Measurements from ENCODE around the gene LEMD3. TPM values are rescaled to one million over a fixed set of nuclear protein-coding genes. Genes with fewer than 3 reads are reported as not detected.
A peak's percentile ranks its signal among the peaks of the same experiment; 100 is the strongest.

The LEMD3 gene
- total and polyA plus RNA-seq, 2 experiments from 2014 or later: 8.6 to 17.9 TPM

DNA sequence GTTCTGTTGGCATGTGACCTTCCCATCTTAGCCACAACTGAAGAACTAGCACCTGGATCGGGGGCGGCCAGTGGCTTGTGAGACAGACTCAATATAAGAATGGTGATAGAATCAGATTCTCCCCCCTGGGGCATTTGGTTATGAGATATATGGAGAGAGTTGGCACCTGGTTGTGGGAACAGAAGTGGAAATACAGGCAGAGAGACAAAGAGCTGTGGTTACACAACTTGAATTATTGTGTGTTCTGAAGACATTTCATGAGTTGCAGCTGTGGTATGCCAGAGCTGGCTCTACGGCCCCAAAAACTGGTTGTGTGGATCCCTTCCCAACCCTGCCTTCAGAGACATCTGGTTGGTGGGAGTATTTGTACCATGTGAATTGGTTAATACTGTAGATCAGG, 106.2 kb downstream of the LEMD3 start:
- no peaks in the 10 kb centered on the region for H3K27me3 ChIP-seq (replicated peaks; ENCODE audit: insufficient read depth)
- H3F3A ChIP-seq (ENCODE audit: insufficient read depth): peaks cover 18% of the 10 kb centered on the region
- no peak overlapping the region for H2AFZ ChIP-seq
- no peaks in the 10 kb centered on the region for H3K36me3 ChIP-seq (ENCODE audit: low read depth)
- H3K4me3 ChIP-seq: no peak overlapping the region
- H3K4me1 ChIP-seq (ENCODE audit: insufficient read depth): peaks cover 8% of the 10 kb centered on the region
- H3K79me2 ChIP-seq (ENCODE audit: insufficient read depth): peaks cover 21% of the 10 kb centered on the region
- DNase-seq: no peak
- WGBS, 2 experiments (ENCODE audit: low coverage in 1 of 2, low lambda C conversion rate in 2 of 2, missing lambda C conversion rate in 2 of 2): 78 to 80% methylated on average over 3 of the region's 3 CpGs
- no peak overlapping the region for H3K27ac ChIP-seq
- H3K9me3 ChIP-seq (ENCODE audit: low read depth): no peaks in the 10 kb centered on the region
- no peak for TF ChIP-seq EZH2 (IDR thresholded peaks at IDR 0.05; ENCODE audit: insufficient read depth, poor library complexity, severe bottlenecking)
- no peak for TF ChIP-seq EZH2phosphoT487 (IDR thresholded peaks at IDR 0.05; ENCODE audit: insufficient read depth, low read depth)
- no peak overlapping the region for H3K4me2 ChIP-seq (ENCODE audit: unreplicated experiment)
- H3K9me2 ChIP-seq (ENCODE audit: insufficient read depth): no peaks in the 10 kb centered on the region
- H3K9ac ChIP-seq: no peak overlapping the region
- in situ Hi-C loops (cut with MboI): no loop called here
- no peaks in the 10 kb centered on the region for H4K20me1 ChIP-seq (ENCODE audit: insufficient read depth)

DNA sequence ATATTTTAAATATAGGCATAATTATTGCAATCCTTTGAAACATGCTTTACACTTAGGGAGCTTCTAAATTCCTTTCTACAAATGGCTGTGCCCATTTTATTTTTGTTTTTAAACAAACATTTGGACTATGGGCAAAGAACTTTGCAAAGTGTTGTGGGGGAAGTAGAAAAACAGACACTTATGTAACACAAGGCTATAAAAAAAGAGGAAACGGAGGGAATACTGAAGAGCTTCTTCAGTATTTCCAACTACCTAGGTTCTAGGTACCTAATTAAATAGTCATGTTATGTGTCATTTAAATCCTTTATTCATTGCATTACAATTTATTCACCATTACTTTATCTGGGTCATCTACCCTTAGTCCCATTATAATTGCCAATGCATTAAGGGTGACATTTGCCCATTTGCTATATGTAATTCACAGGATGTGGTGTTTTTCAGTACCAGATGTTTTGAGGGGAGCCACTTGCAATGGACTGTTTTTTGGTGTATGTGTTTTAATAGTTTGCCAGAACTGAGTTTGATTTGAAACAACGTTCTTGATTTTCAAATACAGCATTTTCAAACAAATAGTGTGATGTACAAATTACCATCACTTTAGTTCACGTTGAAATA, 107.6 kb downstream of the LEMD3 start:
- Histone ChIP-seq H3K9me2 (ENCODE audit: insufficient read depth) (no peaks in the 10 kb centered on the region), H4K20me1 (ENCODE audit: insufficient read depth) (no peaks in the 10 kb centered on the region), H3K4me2 (ENCODE audit: unreplicated experiment) (no peak overlapping the region), H3K4me3 (no peak overlapping the region), H2AFZ (peak overlapping the region; percentile 85; the same call in 1 of the 2 replicates), H3K79me2 (ENCODE audit: insufficient read depth) (peaks cover 35% of the 10 kb centered on the region), H3K9me3 (ENCODE audit: low read depth) (no peaks in the 10 kb centered on the region), H3F3A (ENCODE audit: insufficient read depth) (peaks cover 18% of the 10 kb centered on the region), H3K27ac (no peak overlapping the region), H3K4me1 (ENCODE audit: insufficient read depth) (peaks cover 19% of the 10 kb centered on the region), H3K27me3 (replicated peaks; ENCODE audit: insufficient read depth) (no peaks in the 10 kb centered on the region), H3K9ac (no peak overlapping the region), H3K36me3 (ENCODE audit: low read depth) (no peaks in the 10 kb centered on the region)
- in situ Hi-C loops (cut with MboI): no loop called here
- DNase-seq: no peak
- TF ChIP-seq EZH2 (IDR thresholded peaks at IDR 0.05; ENCODE audit: insufficient read depth, poor library complexity, severe bottlenecking) (no peak), EZH2phosphoT487 (IDR thresholded peaks at IDR 0.05; ENCODE audit: insufficient read depth, low read depth) (no peak)
- 35 to 36% methylated on average over 3 of the region's 3 CpGs for WGBS, 2 experiments (ENCODE audit: low coverage in 1 of 2, low lambda C conversion rate in 2 of 2, missing lambda C conversion rate in 2 of 2)

DNA sequence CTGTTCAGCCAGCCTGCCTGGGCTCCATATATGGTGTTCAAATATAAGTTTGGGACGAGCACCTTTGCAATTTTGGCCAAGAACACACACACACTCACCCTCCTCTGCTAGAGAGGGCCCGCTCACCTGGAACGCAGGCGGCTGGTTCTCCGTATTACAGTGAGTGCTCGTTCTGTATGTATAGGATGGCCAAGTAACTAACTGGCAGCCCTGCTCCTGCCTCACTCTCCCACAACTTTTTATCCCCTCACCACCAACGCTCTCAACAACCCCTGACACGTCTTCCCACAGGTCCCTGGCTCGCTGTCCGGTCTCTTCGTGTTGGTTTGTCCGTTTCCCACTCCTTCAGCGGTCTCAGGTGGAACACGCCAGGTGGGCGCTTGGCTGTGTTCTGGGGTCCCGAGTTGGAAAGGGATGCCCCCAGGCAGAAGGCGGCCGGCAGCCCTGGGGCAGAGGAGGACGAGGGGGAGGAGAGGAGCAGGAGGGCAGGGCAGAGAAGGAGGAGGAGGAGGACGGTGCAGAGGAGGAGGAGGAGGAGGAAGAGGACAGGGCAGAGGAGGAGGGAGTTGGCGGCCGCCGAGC, 108.7 kb downstream of the LEMD3 start:
- H3K9me2 ChIP-seq (ENCODE audit: insufficient read depth): no peaks in the 10 kb centered on the region
- peak overlapping the region; percentile 33 for H3K4me2 ChIP-seq (ENCODE audit: unreplicated experiment)
- TF ChIP-seq EZH2phosphoT487 (IDR thresholded peaks at IDR 0.05; ENCODE audit: insufficient read depth, low read depth) (no peak), EZH2 (IDR thresholded peaks at IDR 0.05; ENCODE audit: insufficient read depth, poor library complexity, severe bottlenecking) (no peak)
- H3K79me2 ChIP-seq (ENCODE audit: insufficient read depth): peaks cover 46% of the 10 kb centered on the region
- H3K4me1 ChIP-seq (ENCODE audit: insufficient read depth): peaks cover 29% of the 10 kb centered on the region
- H3K36me3 ChIP-seq (ENCODE audit: low read depth): no peaks in the 10 kb centered on the region
- in situ Hi-C loops (cut with MboI): no loop called here
- H3K9ac ChIP-seq: peak overlapping the region; percentile 90
- WGBS, 2 experiments (ENCODE audit: low coverage in 1 of 2, low lambda C conversion rate in 2 of 2, missing lambda C conversion rate in 2 of 2): 25 to 29% methylated on average over 20 to 23 of the region's 23 CpGs
- H3K27me3 ChIP-seq (replicated peaks; ENCODE audit: insufficient read depth): no peaks in the 10 kb centered on the region
- H3K4me3 ChIP-seq: peak overlapping the region; percentile 87
- H3K9me3 ChIP-seq (ENCODE audit: low read depth): no peaks in the 10 kb centered on the region
- peak overlapping the region; percentile 85 for H2AFZ ChIP-seq
- DNase-seq: no peak
- H3F3A ChIP-seq (ENCODE audit: insufficient read depth): peaks cover 18% of the 10 kb centered on the region
- H4K20me1 ChIP-seq (ENCODE audit: insufficient read depth): 0 out of 2 replicates have a peak, but pooled peaks cover 4% of the 10 kb centered on the region
- H3K27ac ChIP-seq: no peak overlapping the region

DNA sequence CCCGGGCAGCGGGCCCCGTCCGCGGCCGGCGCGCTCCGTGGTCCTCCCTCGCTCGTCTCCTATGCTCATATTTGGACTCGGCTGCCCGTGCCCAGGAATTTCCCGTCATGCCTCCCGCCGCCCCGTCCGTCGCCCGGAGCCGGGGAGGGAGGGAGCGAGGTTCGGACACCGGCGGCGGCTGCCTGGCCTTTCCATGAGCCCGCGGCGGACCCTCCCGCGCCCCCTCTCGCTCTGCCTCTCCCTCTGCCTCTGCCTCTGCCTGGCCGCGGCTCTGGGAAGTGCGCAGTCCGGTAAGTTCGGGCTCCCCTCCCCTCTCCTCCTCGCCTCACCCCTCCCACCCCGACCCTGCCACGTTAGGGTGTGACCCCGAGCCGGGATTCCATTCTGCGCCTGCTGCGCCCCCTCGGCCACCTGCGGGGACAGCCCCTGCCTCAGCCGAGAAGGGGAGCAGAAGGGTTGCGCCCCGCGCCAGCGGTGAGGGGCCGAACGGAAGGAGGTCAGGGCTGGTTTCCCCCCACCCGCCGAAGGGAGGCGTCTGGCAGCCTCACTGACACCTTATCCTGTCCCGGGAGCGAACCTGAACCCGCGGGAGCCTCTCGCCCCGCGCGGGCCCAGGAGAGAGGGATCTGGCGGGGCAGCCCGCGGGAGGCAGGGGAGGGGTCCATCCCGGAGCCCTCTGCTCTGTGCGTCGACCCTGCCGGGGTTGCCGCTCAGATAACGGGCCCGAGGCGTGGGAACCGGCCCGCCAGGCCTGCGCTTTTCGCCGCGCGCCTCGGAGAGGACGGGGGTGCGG, 109.4 kb downstream of the LEMD3 start, which contains the start of gene MSRB3:
MSRB3 (plus strand) TSS at position 108 of the 793 bp plus-strand sequence. CDS start 29,897 bp downstream, outside the sequence.
- H3K9me3 ChIP-seq (ENCODE audit: low read depth): no peaks in the 10 kb centered on the region
- peak within 1 kb of the TSS; percentile 78 for H3K27ac ChIP-seq
- in situ Hi-C loops (cut with MboI): no loop called here
- H3K27me3 ChIP-seq (replicated peaks; ENCODE audit: insufficient read depth): no peaks in the 10 kb centered on the region
- peaks cover 31% of the 10 kb centered on the region for H3K4me1 ChIP-seq (ENCODE audit: insufficient read depth)
- peak within 1 kb of the TSS; percentile 97 for H3K4me2 ChIP-seq (ENCODE audit: unreplicated experiment)
- peaks cover 18% of the 10 kb centered on the region for H3F3A ChIP-seq (ENCODE audit: insufficient read depth)
- 0 to 2% methylated on average over 35 to 59 of the region's 85 CpGs for WGBS, 2 experiments (ENCODE audit: low coverage in 1 of 2, low lambda C conversion rate in 2 of 2, missing lambda C conversion rate in 2 of 2)
- H3K79me2 ChIP-seq (ENCODE audit: insufficient read depth): peaks cover 52% of the 10 kb centered on the region
- no peaks in the 10 kb centered on the region for H3K36me3 ChIP-seq (ENCODE audit: low read depth)
- peak; percentile 91 for DNase-seq
- H3K9ac ChIP-seq: peak within 1 kb of the TSS; percentile 90
- H3K4me3 ChIP-seq: peak within 1 kb of the TSS; percentile 87
- TF ChIP-seq EZH2 (IDR thresholded peaks at IDR 0.05; ENCODE audit: insufficient read depth, poor library complexity, severe bottlenecking) (no peak), EZH2phosphoT487 (IDR thresholded peaks at IDR 0.05; ENCODE audit: insufficient read depth, low read depth) (no peak)
- H4K20me1 ChIP-seq (ENCODE audit: insufficient read depth): peaks cover 10% of the 10 kb centered on the region
- H2AFZ ChIP-seq: peak within 1 kb of the TSS; percentile 85
- H3K9me2 ChIP-seq (ENCODE audit: insufficient read depth): no peaks in the 10 kb centered on the region
